HG03521 (cell line): Measurements from ENCODE around the gene FKBP14.
A peak's percentile ranks its signal among the peaks of the same experiment; 100 is the strongest.

Experiments used
- ATAC-seq: cut with Tn5 transposase; IDR thresholded peaks from one replicate; pipeline ENCODE4 v1.9.1; 2021; ENCODE audit warnings: mild to moderate bottlenecking, moderate library complexity; ENCODE audit not compliant: unreplicated experiment

FKBP14 gene

DNA sequence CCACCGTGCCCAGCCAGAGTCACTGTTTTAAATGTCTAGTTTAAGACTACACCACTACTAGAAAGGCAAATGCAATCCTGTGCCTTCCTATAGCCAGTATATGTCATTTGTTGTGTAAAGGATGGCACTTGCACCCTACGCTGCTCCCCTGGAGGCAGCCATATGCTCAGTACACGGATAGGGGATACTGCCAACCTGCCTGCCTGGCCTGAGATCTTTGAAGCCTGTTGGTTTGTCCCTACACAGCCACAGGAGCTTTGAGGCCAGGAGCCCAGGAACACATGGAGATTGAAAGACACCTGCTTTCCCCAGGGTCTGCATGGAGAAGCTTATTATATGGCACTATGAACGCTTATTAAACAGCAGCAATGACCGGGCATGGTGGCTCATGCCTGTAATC lies 34.6 kb downstream of the FKBP14 start:
- no peak for ATAC-seq

DNA sequence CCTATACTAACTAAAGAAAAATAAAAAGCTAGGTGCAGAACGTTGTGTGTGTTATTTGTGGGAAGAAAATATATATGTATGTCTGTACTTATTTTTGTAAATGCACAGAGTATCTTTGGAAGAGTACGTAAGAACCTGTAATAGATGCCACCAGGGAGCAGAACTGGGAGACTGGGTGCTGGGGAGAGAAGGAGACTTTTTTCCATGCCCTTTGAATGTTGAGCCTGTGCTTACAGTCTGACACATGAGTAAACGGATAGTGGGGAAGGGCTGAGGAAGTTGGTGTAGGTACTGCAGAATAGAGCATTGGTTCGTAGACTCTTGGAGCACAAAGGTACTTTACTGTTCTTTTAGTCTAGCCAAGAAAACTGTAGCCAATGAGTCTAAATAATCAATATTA lies 35.6 kb downstream of the FKBP14 start:
- no peak for ATAC-seq

DNA sequence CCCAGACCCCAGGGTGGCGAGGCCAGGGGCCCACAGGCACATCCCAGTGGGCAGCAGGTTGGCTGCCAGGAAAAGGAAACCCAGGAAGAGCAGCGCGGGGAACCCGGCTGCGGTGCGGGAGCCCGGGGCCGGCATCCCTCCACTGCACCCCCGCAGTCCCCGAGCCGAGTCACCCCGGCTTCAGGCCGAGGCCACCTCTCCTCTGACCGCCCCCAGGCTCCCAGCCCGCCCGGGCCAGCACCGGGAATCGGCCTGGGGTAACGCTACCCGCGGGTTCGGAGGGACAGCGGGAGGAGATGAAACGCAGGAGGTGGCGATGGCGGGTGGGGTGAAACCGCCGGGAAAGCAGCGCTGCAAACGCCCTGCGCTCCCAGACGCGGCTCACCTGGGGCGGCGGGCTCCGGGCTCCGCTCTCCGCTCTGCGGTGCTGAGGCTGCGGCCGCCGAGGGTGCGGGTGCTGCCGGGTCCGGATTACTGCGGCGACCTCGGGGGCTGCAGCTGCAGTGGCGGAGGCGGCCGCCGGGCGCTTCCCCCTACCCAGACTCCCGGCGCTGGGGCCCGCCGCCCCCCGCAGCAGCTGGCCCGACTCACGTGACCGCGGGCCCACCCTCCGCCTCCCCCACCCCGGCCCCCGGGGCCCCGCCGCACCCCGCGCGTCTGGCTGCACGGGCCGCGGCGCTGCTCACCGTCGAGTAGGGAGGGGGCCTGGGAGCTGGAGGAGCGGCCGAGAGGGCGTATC lies 37.1 kb downstream of the FKBP14 start, which contains the start of gene SCRN1:
Gene SCRN1, minus strand, starts transcription at position 545 of the 739 bp plus-strand sequence. CDS start 20,734 bp downstream, outside the sequence.
- peak; percentile 42 for ATAC-seq

DNA sequence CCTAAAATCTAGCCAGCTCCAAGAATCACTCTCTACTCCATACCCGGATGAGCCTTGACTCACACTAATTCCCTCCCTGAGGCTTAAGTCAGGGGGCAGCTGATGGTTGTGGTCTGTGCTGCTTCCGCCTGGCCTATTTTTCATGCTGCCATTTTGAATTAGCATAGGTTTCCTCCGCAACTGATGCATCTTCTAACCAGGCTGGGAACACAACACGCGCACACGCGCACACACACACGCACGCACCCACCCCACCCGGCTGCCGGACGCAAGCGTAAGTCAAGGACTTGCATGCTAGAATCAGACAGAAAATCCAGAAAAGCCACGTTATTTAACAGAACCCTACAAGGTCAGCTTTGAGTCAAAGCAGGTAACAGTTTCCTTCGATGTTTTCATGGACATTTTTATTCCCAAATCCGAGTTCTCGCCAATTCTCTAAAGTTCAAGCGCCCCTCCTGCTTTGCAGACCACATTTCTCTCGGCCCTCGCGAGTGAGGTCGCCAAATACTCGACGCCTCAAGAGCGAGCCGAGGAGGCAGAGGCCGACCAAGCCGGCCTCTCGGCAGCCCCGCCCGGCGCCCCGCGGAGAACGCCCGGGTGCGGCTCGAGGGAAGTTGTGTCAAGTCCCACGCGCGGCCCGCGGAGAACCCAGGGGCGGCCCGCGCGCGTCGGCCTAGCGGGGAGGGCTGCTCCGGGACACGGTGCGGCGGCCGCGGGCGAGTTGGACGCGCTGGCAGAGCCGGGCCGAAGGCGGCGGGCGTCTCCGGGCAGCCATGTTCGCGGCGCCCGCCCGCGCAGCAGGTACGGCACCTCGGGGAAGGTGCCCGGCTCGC lies 37.9 kb downstream of the FKBP14 start:
- peak; percentile 26 for ATAC-seq

DNA sequence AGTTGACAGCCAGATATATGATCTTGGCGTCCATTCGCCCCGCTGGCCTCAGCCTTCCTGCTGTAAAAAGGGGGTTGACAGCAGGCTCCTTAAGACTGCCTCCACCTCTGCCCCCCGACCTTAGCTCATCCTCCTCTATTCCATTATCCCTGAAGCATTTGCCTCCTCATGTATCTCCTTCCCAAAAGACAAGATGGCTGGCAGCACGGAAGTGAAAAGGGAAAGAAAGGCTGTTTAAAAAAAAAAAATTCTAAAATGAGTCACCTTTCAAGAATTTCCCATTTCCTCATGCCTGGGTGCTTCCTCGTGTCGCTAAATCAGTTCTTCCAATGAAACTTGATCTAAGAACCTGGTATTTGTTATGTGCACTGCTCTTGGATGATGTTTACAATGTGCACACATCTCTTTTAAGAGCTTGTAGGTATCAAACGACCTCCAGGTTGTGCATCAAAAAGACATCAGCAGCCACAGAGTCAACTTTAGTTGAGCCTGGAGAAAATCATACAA lies 38.6 kb downstream of the FKBP14 start:
- no peak for ATAC-seq

DNA sequence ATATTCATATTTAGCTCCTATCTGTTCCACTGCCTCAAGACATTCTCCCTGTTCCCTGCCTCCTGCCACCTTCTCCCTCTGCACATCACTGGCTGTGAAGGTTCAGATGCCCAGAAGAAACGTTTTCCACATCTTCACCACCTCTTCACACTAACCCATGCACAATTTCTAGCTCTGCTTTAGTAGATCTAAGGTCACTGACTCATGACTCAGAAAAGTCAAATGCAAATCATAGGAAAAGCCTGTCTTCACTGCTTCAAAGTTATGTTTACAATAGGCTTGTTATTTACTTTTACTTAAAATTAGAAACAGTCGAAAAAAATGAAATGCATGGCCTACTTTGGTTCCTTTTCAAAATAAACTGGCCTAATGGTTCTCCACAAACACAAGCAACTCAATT lies 39.4 kb downstream of the FKBP14 start:
- no peak for ATAC-seq

- ATAC-seq = no peak
Measured at GRCh38 chr7:29980151-29980550, 46.4 kb downstream of the FKBP14 start.

- ATAC-seq = no peak
Measured at GRCh38 chr7:29977886-29978651, 48.4 kb downstream of the FKBP14 start.

DNA sequence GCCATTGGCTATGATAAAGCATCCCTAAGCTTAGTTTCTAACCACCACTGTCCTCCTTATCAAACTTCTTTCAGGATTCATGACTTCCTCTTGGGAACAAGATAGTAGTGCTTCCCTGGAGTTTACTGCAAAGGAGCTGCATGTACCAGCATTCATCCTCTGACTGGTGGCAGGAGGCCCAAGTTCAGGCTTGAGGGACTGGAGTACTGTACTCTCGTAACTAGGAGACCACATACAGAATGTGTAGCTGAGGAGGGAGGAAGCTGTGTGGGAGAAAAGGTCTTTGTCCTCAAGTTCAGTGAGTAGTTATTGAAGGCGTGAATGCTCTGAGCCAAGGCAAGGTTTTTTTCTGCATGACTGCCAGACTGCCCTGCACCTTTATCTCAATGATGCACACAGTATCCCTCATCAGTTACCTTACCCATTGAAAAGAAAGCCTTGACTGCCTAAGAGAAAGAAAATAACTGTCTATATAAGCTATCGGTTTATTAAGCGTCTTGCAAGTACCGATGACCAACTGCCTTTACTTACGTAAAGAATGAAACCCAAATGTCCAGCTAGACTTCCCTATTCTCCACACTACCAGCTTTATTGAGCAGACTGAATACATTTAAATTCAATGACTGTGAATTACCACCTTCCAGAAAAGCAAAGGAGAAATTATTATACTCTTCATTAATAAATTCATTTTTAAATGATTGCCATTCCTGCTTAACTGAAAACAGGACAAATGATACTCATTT lies 49.7 kb downstream of the FKBP14 start:
- no peak for ATAC-seq

- no peak for ATAC-seq
Measured at GRCh38 chr7:29976266-29976665, 50.2 kb downstream of the FKBP14 start.

DNA sequence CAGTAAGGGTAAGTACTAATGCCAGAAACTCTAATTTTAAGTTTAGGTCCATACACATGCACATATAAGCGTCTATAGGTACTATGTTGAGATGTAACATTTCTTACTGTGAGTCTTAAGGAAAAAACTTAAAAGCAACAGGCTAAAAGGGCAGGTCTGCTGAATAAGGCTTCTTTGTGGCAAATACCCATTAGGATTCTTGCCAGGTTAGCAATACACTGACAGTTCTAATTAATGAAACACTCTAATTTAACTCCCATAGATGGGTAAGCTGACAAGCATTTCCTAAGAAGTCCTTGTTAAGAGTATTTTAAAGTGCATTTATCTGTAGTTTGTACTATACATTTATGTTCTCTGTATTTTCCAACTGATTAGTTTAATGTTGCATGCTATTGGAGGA lies 50.9 kb downstream of the FKBP14 start:
- no peak for ATAC-seq

GRCh38 chr7:29974286-29974685 lies 52.2 kb downstream of the FKBP14 start:
- ATAC-seq = no peak

GRCh38 chr7:29972315-29972669 lies 54.2 kb downstream of the FKBP14 start:
- no peak for ATAC-seq

DNA sequence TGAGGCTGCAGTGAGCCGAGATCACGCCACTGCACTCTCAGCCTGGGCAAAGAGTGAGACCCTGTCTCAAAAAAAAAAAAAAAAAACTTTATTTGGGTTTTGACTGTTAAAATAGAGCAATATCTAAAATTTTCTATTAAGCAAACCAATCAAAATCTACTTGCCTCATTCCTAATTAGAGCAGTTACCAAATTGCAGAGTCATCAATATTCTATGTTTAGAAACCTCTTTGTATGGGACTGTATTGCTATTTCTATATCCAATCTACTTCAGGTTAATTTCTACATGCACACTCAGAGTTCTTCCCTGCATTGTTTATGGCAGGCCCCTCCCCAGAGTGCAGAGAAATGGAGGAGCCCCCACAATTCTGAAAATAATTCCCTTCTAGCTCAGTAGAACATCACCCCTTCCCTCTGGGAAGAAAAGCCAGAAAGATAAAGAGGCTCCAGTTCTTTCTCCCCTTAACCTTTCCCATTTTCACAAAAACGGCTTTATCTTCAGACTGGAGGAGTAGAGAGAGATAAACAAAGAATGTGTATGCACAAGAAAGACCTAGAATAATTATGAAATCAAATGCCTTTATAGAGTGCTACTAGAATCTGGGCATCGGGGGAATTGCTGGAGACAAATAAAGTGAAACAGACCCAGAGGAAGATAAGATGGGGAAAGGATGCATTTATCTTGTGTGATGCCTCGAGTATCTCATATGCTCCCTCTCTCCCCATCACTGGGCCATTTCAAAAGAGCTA lies 54.8 kb downstream of the FKBP14 start:
- ATAC-seq = no peak

- no peak for ATAC-seq
Measured at GRCh38 chr7:29970158-29970557, 56.3 kb downstream of the FKBP14 start.

GRCh38 chr7:29969738-29970137 lies 56.8 kb downstream of the FKBP14 start:
- ATAC-seq = no peak

- no peak for ATAC-seq
Measured at GRCh38 chr7:29968683-29969395, 57.7 kb downstream of the FKBP14 start.

GRCh38 chr7:29965030-29965429 lies 61.5 kb downstream of the FKBP14 start:
- ATAC-seq = no peak

GRCh38 chr7:29962035-29962434 lies 64.5 kb downstream of the FKBP14 start:
- no peak for ATAC-seq
